GM12873 (cell line): ENCODE results near the gene FBXW12.

Source experiments
- CTCF ChIP-seq: IDR thresholded peaks from 2 replicates; pipeline ENCODE4 v1.5.1; 2012; ENCODE audit warnings: low read depth, mild to moderate bottlenecking, moderate library complexity, low read length, control low read depth; ENCODE audit not compliant: insufficient read depth; ENCODE audit errors: missing control alignments

FBXW12 gene

GRCh38 chr3:48436477-48436787 is 64.4 kb downstream of the FBXW12 start:
- no peak for TF ChIP-seq CTCF

GRCh38 chr3:48436855-48437254 is 64.8 kb downstream of the FBXW12 start:
- no peak for TF ChIP-seq CTCF

GRCh38 chr3:48437812-48438211 is 65.8 kb downstream of the FBXW12 start:
- no peak for TF ChIP-seq CTCF

GRCh38 chr3:48439820-48440589 is 68.0 kb downstream of the FBXW12 start, which contains the start of the genes CCDC51 and TMA7:
Gene CCDC51 (minus strand): TSS chr3:48440119. CDS start chr3:48435128, 4,991 bp downstream.
Gene TMA7 (plus strand): TSS chr3:48440257. CDS start chr3:48440297, 40 bp downstream.
- no peak for TF ChIP-seq CTCF

GRCh38 chr3:48440590-48440958 is 68.6 kb downstream of the FBXW12 start:
- TF ChIP-seq CTCF = no peak

GRCh38 chr3:48441940-48442339 is 69.9 kb downstream of the FBXW12 start:
- TF ChIP-seq CTCF = no peak
